ENCODE results near the gene UHRF1.
"Not testable (repeated sequence)": the region's sequence is repeated elsewhere in the genome, so short reads cannot be mapped to it uniquely, and the experiment has no call there.

Gene UHRF1

DNA sequence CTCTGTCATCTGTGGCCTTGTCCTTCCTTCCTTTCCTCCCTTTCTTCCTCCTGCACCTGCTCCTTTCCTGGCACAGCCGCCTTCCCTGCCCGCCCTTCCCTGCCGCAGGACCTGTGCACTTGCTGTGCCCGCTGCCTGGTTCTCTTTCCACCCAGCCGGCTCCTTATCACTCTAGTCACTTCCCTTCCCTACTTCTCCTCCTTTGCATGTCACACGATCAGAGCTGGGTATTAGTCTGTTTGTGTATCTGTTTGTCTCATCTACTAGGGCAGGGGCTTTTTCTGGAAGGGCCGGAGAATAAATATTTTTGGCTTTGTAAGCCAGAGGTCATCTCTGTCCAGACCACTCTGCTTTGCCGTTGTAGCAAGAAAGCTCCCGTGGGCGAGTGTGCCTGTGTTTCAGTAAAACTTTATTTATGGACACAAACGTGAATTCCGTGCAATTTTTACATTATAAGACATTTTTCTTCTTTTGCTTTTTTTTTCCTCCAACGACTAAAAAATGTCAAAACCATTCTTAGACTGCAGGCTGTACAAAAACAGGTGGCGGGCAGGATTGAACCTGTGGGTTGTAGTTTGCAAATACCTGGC is 65.7 kb downstream of the UHRF1 start:
- DNase-seq, result no peak

DNA sequence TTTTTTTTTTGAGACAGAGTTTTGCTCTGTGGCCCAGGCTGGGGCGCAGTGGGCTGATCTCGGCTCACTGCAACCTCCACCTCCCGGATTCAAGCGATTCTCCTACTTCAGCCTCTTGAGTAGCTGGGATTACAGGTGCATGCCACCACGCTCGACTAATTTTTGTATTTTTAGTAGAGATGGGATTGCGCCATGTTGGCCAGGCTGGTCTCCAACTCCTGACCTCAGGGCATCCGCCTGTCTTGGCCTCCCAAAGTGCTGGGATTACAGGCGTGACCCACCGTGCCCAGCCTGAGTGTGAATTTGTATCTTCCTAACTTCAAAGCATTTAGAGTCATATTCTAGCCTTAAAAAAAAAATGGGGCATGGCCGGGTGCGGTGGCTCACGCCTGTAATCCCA is 66.3 kb downstream of the UHRF1 start:
- DNase-seq, result not testable (repeated sequence)

- DNase-seq, result no peak
Observed at GRCh38 chr19:4976401-4977298, 67.3 kb downstream of the UHRF1 start.

- no peak for DNase-seq
Observed at GRCh38 chr19:4977299-4978174, 68.2 kb downstream of the UHRF1 start.

GRCh38 chr19:4979211-4979807 is 70.0 kb downstream of the UHRF1 start:
- no peak for DNase-seq

DNA sequence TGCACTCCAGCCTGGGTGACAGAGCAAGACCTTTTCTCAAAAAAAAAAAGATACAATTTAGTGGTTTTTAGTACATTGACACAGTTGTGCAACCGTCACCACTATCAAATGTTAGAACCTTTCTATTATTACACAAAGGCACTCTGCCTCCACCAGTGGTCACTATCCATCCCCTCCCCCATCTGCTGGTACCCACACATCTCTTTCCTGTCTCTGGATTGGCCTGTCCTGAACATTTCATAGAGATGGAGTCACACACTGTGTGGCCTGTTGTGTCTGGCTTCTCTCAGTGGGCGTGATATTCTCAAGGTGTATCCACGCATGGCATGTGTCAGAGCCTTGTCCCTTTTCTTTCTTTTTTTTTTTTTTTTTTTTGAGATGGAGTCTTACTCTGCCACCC is 70.8 kb downstream of the UHRF1 start:
- no peak for DNase-seq

- no peak for DNase-seq
Observed at GRCh38 chr19:4980838-4981680, 71.8 kb downstream of the UHRF1 start.

DNA sequence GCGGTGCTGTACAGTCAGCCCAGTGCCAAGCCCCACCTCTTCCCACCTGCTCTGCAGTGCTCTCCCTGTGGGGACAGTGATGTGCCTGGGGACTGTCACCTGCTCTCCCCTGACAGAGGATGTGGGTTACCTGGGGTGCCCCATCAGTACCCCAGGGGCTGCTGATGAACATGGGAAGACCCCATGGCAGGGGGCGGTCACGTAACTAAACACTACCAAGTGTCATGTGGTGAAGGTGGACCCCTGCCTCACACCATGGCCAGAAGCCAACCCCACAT is 72.3 kb downstream of the UHRF1 start:
- no peak for DNase-seq

DNA sequence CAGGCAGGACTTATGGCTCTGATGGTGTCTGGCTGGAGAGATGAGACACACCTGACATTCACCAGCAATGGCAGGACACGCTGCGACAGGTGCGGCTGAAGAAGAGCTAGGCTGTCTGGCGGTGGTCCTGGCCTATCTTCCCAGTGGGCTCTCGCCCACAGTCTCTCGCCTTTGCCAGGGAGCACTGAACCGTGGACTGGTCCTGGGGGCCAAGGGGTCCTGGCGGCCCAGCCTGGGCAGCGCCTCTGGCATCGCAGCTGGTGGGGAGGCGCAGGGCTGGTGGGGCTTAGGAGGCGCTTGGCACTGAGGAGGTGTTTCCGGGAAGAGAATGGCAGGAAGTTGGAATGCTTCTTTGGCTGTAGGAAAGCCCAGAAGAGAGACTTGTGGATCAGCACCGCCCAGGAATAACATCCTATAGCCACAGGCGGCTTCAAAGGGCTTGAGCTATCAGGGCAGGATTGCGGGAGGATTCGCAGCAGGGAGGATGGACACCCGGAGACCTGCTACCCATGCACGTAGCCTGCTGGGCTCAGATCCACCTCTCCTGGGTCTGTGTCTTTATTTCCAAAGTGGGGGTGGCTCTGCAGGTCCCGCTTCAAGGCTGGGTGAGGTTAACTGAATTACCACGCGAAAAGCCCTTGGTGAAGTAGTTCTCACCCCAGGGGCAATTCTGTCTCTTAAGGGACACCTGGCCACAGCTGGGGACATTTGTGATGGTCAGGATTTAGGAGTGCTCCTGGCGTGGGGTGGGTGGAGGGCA is 74.2 kb downstream of the UHRF1 start:
- DNase-seq, result no peak

- no peak for DNase-seq
Observed at GRCh38 chr19:4984106-4984380, 74.7 kb downstream of the UHRF1 start.

GRCh38 chr19:4984438-4984990 is 75.2 kb downstream of the UHRF1 start:
- DNase-seq, result no peak

GRCh38 chr19:4985551-4985991 is 76.3 kb downstream of the UHRF1 start:
- no peak for DNase-seq

DNA sequence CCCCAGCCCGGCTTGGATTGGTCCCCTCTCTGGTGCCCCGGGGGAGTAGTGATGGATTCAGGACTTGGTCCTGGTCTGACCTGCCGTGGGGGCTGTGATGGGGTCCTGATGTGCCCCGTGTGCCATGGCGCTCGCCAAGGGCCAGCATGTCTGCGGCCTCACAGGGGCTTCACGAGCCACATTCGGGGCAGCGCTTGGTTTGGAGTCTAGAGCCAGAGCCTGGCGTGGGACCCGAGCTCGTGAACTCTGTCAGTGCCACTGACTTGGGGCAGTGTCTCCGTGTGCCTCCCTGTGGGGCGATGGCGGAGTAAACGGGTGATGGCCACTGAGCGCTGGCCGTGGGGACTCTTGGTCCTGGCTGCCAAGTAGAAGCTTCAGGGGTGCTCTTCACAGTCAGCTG is 76.8 kb downstream of the UHRF1 start:
- no peak for DNase-seq

DNA sequence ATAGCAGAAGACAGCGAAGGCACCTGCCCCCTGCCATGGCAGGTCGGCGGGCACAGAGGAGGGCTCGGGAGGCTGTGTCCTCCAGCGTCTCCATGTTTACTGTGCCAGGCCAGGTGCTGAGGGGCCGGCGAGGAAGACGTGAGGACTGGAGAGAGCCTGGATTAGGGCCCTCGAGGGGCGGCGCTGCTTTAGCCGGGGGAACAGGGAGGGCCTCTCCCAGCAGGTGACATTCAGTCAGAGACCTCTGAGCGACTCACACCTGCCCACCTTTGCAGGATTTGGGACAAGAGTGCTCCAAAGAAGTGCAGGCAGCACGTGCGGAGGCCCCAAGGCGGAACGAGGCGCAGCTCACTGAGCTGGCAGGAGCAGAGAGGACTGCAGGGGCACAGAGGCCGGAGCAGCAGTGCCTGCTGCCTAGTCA is 77.2 kb downstream of the UHRF1 start:
- DNase-seq, result no peak

GRCh38 chr19:4987256-4987655 is 78.0 kb downstream of the UHRF1 start:
- no peak for DNase-seq

GRCh38 chr19:4987692-4988370 is 78.5 kb downstream of the UHRF1 start:
- no peak for DNase-seq

- no peak for DNase-seq
Observed at GRCh38 chr19:4988770-4989251, 79.5 kb downstream of the UHRF1 start.

DNA sequence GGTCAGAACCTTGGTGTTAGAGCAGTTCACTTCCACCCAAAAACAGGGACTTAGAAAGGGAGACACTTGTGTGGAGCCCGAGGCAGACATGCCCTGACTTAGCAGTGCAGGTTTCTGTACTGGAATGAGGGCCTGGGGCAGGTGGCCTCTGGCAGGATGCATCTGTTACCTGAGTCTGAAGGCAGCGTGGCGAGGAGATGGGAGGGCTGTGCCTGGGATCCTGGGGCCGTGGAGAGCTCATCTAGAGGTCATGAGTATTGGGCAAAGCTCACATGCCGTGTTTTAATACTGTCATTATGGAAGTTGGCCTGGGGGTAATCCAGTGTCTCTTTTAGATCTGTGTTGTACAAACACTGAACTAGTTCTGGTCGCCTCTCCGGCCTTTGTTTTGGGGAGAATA is 81.0 kb downstream of the UHRF1 start:
- DNase-seq, result no peak

- DNase-seq, result no peak
Observed at GRCh38 chr19:4991538-4991937, 82.2 kb downstream of the UHRF1 start.

DNA sequence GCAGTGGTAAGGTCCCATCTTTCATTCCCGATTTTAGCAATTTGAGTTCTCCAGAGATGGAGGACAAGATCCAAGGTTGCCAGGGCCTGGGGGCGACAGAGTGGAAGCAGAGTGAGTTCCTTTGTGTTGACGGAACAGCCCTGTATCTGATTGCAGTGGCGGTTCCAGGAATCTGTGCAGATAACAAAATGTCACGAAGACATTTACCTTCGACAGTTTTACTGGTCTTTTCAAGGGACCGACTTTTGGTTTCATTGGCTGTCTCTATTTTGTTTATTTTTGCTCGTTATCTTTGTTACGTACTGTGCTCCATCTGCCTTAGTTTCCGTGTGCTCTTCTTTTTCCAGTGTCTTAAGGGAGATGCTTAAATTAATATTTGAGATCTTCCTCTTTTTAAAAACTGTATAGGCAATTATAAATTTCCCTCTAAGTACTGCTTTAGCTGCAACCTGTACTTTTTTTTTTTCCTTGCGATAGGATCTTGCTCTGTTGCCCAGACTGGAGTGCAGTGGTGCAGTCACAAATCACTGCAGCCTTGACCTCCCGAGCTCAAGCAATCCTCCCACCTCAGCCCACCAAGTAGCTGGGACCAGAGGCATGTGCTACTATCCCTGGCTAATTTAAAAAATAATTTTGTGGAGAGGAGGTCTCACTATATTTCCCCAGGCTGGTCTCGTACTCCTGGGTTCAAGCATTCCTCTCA is 82.8 kb downstream of the UHRF1 start:
- DNase-seq, result no peak
